ENCODE data around the gene C1orf116. TPM values are rescaled to one million over a fixed set of nuclear protein-coding genes. Genes with fewer than 3 reads are reported as not detected.

C1orf116 gene
- total RNA-seq, 1 experiment from 2014 or later: 0.09 TPM

GRCh38 chr1:206982216-206982615 lies 50.3 kb downstream of the C1orf116 start:
- DNase-seq (ENCODE audit: low spot score): peak; percentile 31
- intact Hi-C loops (cut with micrococcal nuclease; ENCODE audit: unreplicated experiment): loop anchor here (10.0 kb wide), 2 partner anchors 347 to 507 kb away; partner anchors contain the start of genes DYRK3 and IKBKE
- no TSS peak for BruUV-seq (replicated peaks)
- Histone ChIP-seq H3K36me3 (ENCODE audit: insufficient read depth, low read length, poor library complexity, severe bottlenecking) (no peaks in the 10 kb centered on the region), H3K4me1 (ENCODE audit: insufficient read depth, low read length, poor library complexity, severe bottlenecking) (no peaks in the 10 kb centered on the region), H3K27me3 (replicated peaks; ENCODE audit: insufficient read depth, low read depth, low read length, poor library complexity) (peaks cover 53% of the 10 kb centered on the region), H3K4me3 (ENCODE audit: low read depth, low read length, poor library complexity, severe bottlenecking) (no peak overlapping the region), H3K27ac (ENCODE audit: low read depth, low read length, poor library complexity, severe bottlenecking) (no peak overlapping the region), H3K9me3 (ENCODE audit: low read depth, low read length, poor library complexity, severe bottlenecking) (no peaks in the 10 kb centered on the region)
- TF ChIP-seq CTCF (conservative IDR thresholded peaks at IDR 0.05; ENCODE audit: low read depth, low read length) (peak; percentile 56), EZH2 (IDR thresholded peaks at IDR 0.05; ENCODE audit: borderline replicate concordance, low read depth, low read length, poor library complexity, severe bottlenecking) (no peak)
- ChIA-PET CTCF (interaction anchor here (1.0 to 1.2 kb wide), 2 partner anchors 70 to 503 kb away, joined by 3 to 4 read pairs; no protein-coding TSS in a partner anchor), POLR2A (ENCODE audit: low non-redundant PET) (no interaction called here)

GRCh38 chr1:206979379-206980043 lies 53.0 kb downstream of the C1orf116 start:
- no TSS peak for BruUV-seq (replicated peaks)
- Histone ChIP-seq H3K9me3 (ENCODE audit: low read depth, low read length, poor library complexity, severe bottlenecking) (no peaks in the 10 kb centered on the region), H3K27me3 (replicated peaks; ENCODE audit: insufficient read depth, low read depth, low read length, poor library complexity) (peaks cover 28% of the 10 kb centered on the region), H3K4me1 (ENCODE audit: insufficient read depth, low read length, poor library complexity, severe bottlenecking) (no peaks in the 10 kb centered on the region), H3K36me3 (ENCODE audit: insufficient read depth, low read length, poor library complexity, severe bottlenecking) (no peaks in the 10 kb centered on the region), H3K4me3 (ENCODE audit: low read depth, low read length, poor library complexity, severe bottlenecking) (no peak overlapping the region), H3K27ac (ENCODE audit: low read depth, low read length, poor library complexity, severe bottlenecking) (no peak overlapping the region)
- peak; percentile 9 for DNase-seq (ENCODE audit: low spot score)
- intact Hi-C loops (cut with micrococcal nuclease; ENCODE audit: unreplicated experiment): loop anchor here (10.0 kb wide), 2 partner anchors 345 to 505 kb away; partner anchors contain the start of genes DYRK3 and IKBKE
- ChIA-PET POLR2A (ENCODE audit: low non-redundant PET) (no interaction called here), CTCF (no interaction called here)
- TF ChIP-seq EZH2 (IDR thresholded peaks at IDR 0.05; ENCODE audit: borderline replicate concordance, low read depth, low read length, poor library complexity, severe bottlenecking) (no peak), CTCF (conservative IDR thresholded peaks at IDR 0.05; ENCODE audit: low read depth, low read length) (peak; percentile 59)

- H3K27me3 ChIP-seq (replicated peaks; ENCODE audit: insufficient read depth, low read depth, low read length, poor library complexity): peaks cover 17% of the 10 kb centered on the region
- no peak for DNase-seq (ENCODE audit: low spot score)
- no peaks in the 10 kb centered on the region for H3K9me3 ChIP-seq (ENCODE audit: low read depth, low read length, poor library complexity, severe bottlenecking)
- no peak overlapping the region for H3K27ac ChIP-seq (ENCODE audit: low read depth, low read length, poor library complexity, severe bottlenecking)
- H3K4me1 ChIP-seq (ENCODE audit: insufficient read depth, low read length, poor library complexity, severe bottlenecking): no peaks in the 10 kb centered on the region
- no peak overlapping the region for H3K4me3 ChIP-seq (ENCODE audit: low read depth, low read length, poor library complexity, severe bottlenecking)
- ChIA-PET POLR2A (ENCODE audit: low non-redundant PET) (no interaction called here), CTCF (no interaction called here)
- BruUV-seq (replicated peaks): no TSS peak
- H3K36me3 ChIP-seq (ENCODE audit: insufficient read depth, low read length, poor library complexity, severe bottlenecking): no peaks in the 10 kb centered on the region
- intact Hi-C loops (cut with micrococcal nuclease; ENCODE audit: unreplicated experiment): no loop called here
- no peak for TF ChIP-seq CTCF (conservative IDR thresholded peaks at IDR 0.05; ENCODE audit: low read depth, low read length)
- TF ChIP-seq EZH2 (IDR thresholded peaks at IDR 0.05; ENCODE audit: borderline replicate concordance, low read depth, low read length, poor library complexity, severe bottlenecking): no peak
Observed at GRCh38 chr1:206978259-206978658, 54.3 kb downstream of the C1orf116 start.

Data from A673 (cell line).